HEK293T (cell line): ENCODE data around the gene CNST.
A peak's percentile ranks its signal among the peaks of the same experiment; 100 is the strongest.

Source experiments
- CTCF ChIA-PET: fragments of 350-600 bp; formaldehyde crosslinking; extraction: SDS; loops from one replicate; lab custom pipeline; 2021; ENCODE audit warnings: antibody characterized with exemption, inconsistent platforms; lab: Yijun Ruan, JAX
- POLR2A ChIA-PET: fragments of 350-600 bp; formaldehyde crosslinking; extraction: SDS; loops from one replicate; lab custom pipeline; 2020; ENCODE audit warnings: antibody characterized with exemption, inconsistent platforms; lab: Yijun Ruan, JAX
- DNase-seq: peaks from one replicate; pipeline ENCODE4 v3.0.0; 2012; ENCODE audit warnings: mixed read lengths; ENCODE audit errors: extremely low spot score
- ARNT ChIP-seq: fragments of 450-650 bp; IDR thresholded peaks from 2 replicates; pipeline ENCODE4 v1.6.1; 2017; ENCODE audit warnings: mild to moderate bottlenecking
- BHLHE40 ChIP-seq: fragments of 450-650 bp; IDR thresholded peaks from 2 replicates; pipeline ENCODE4 v1.6.1; 2016; ENCODE audit warnings: mild to moderate bottlenecking, moderate library complexity, borderline replicate concordance
- CTBP1 ChIP-seq: fragments of 450-650 bp; IDR thresholded peaks from 2 replicates; pipeline ENCODE4 v1.6.1; 2016; ENCODE audit warnings: borderline replicate concordance
- ELF4 ChIP-seq: fragments of 450-650 bp; IDR thresholded peaks from 2 replicates; pipeline ENCODE4 v1.6.1; 2017; ENCODE audit warnings: antibody characterized with exemption
- FOXA1 ChIP-seq: fragments of 450-650 bp; IDR thresholded peaks from 2 replicates; pipeline ENCODE4 v1.6.1; 2016; ENCODE audit warnings: mild to moderate bottlenecking
- FOXK2 ChIP-seq: fragments of 450-650 bp; IDR thresholded peaks from 2 replicates; pipeline ENCODE4 v1.6.1; 2016; ENCODE audit warnings: mild to moderate bottlenecking
- FOXM1 ChIP-seq: fragments of 450-650 bp; IDR thresholded peaks from 2 replicates; pipeline ENCODE4 v1.6.1; 2017; ENCODE audit warnings: mild to moderate bottlenecking, borderline replicate concordance
- HDGF ChIP-seq: fragments of 450-650 bp; IDR thresholded peaks from 2 replicates; pipeline ENCODE4 v1.6.1; 2017; ENCODE audit warnings: antibody characterized with exemption, borderline replicate concordance
- L3MBTL2 ChIP-seq: fragments of 450-650 bp; conservative IDR thresholded peaks from 2 replicates; pipeline ENCODE4 v1.6.1; 2016; ENCODE audit warnings: mild to moderate bottlenecking
- LEF1 ChIP-seq: fragments of 450-650 bp; IDR thresholded peaks from 2 replicates; pipeline ENCODE4 v1.6.1; 2017; ENCODE audit warnings: mild to moderate bottlenecking, borderline replicate concordance
- NFRKB ChIP-seq: fragments of 450-650 bp; IDR thresholded peaks from 2 replicates; pipeline ENCODE4 v1.6.1; 2016; ENCODE audit warnings: mild to moderate bottlenecking, moderate library complexity
- SP1 ChIP-seq: fragments of 450-650 bp; IDR thresholded peaks from 2 replicates; pipeline ENCODE4 v1.6.1; 2017
- SUZ12 ChIP-seq: fragments of 450-650 bp; IDR thresholded peaks from 2 replicates; pipeline ENCODE4 v1.6.1; 2016; ENCODE audit warnings: mild to moderate bottlenecking
- TARDBP ChIP-seq: fragments of 450-650 bp; IDR thresholded peaks from 2 replicates; pipeline ENCODE4 v1.6.1; 2016
- ZNF384 ChIP-seq: fragments of 450-650 bp; IDR thresholded peaks from 2 replicates; pipeline ENCODE4 v1.6.1; 2016
- TF ChIP-seq, protein P1 (sequence below): fragments of 450-650 bp; IDR thresholded peaks from 2 replicates; pipeline ENCODE4 v1.6.1; 2016

Gene CNST

DNA sequence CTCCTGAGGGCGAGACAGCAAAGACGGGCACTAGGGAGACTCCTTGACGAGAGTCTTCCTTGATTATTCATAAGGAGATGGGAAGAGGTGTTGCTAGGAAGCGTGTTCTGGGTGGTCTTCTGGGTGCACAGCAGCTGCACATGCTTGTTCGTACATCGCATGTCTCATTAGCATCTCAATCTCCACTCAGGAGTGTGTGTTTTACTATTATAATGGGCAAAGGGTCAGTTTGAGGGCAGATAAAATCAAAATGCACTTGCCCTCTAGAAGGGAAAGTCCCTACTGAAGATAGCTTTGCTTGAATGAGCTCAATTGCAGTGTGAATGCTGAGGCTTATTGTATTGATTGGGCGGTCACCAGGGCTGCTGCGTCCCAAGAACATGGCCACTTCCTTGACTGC, 107.8 kb downstream of the CNST start:
- TF ChIP-seq LEF1 (no peak), L3MBTL2 (no peak), NFRKB (no peak), BHLHE40 (no peak), FOXK2 (no peak), ARNT (no peak), ELF4 (no peak), CTBP1 (no peak), FOXA1 (no peak), ZNF384 (no peak), HDGF (no peak), SUZ12 (no peak), TARDBP (no peak), FOXM1 (no peak), SP1 (no peak)
- TF ChIP-seq, protein P1, sequence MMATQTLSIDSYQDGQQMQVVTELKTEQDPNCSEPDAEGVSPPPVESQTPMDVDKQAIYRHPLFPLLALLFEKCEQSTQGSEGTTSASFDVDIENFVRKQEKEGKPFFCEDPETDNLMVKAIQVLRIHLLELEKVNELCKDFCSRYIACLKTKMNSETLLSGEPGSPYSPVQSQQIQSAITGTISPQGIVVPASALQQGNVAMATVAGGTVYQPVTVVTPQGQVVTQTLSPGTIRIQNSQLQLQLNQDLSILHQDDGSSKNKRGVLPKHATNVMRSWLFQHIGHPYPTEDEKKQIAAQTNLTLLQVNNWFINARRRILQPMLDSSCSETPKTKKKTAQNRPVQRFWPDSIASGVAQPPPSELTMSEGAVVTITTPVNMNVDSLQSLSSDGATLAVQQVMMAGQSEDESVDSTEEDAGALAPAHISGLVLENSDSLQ, result no peak
- DNase-seq, result no peak
- POLR2A ChIA-PET, result no interaction called here
- CTCF ChIA-PET, result no interaction called here

GRCh38 chr1:246677842-246678241, 111.6 kb downstream of the CNST start:
- no peak for DNase-seq
- CTCF ChIA-PET, result no interaction called here
- TF ChIP-seq SUZ12, result no peak
- TF ChIP-seq, protein P1, result peak; percentile 70
- POLR2A ChIA-PET, result no interaction called here

GRCh38 chr1:246678816-246679793, 112.8 kb downstream of the CNST start:
- ChIA-PET CTCF (no interaction called here), POLR2A (no interaction called here)
- DNase-seq, result no peak
- TF ChIP-seq, protein P1, result no peak
- TF ChIP-seq FOXK2, result no peak
- TF ChIP-seq LEF1, result no peak
- TF ChIP-seq ARNT, result no peak
- TF ChIP-seq FOXA1, result no peak
- no peak for TF ChIP-seq SP1
- no peak for TF ChIP-seq NFRKB
- TF ChIP-seq FOXM1, result no peak
- no peak for TF ChIP-seq BHLHE40
- TF ChIP-seq SUZ12, result no peak
- TF ChIP-seq HDGF, result no peak
- no peak for TF ChIP-seq CTBP1
- TF ChIP-seq ZNF384, result no peak
- no peak for TF ChIP-seq L3MBTL2
- no peak for TF ChIP-seq ELF4
- TF ChIP-seq TARDBP, result no peak

DNA sequence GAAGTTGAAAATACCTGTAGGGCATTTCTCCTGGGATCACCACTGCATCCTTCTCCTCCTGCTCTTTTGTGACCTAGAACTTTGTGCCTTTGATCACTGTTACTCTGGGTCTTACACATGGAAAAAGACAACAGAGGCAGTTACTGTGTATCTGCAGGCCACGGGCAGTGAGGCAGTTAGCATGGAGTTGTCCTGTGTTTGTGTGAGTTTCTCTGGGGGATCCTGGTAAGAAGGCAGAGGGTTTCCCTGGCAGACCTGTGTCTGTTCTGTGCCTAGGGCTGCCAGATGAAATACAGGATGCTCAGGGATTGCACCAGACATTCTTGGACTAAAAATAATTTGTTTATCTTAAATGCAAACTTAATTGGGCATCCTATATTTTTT, 113.5 kb downstream of the CNST start:
- POLR2A ChIA-PET, result no interaction called here
- CTCF ChIA-PET, result no interaction called here
- DNase-seq, result no peak
- no peak for TF ChIP-seq SUZ12
- no peak for TF ChIP-seq ZNF384
- no peak for TF ChIP-seq TARDBP
- TF ChIP-seq L3MBTL2, result no peak
- no peak for TF ChIP-seq CTBP1
- TF ChIP-seq, protein P1, result no peak
- no peak for TF ChIP-seq LEF1
- no peak for TF ChIP-seq BHLHE40
- TF ChIP-seq FOXM1, result no peak
- no peak for TF ChIP-seq HDGF
- no peak for TF ChIP-seq FOXA1
- no peak for TF ChIP-seq FOXK2
- no peak for TF ChIP-seq ELF4
- no peak for TF ChIP-seq NFRKB
- no peak for TF ChIP-seq ARNT
- TF ChIP-seq SP1, result no peak

GRCh38 chr1:246680190-246680589, 113.9 kb downstream of the CNST start:
- TF ChIP-seq SP1 (no peak), FOXM1 (no peak), LEF1 (no peak), HDGF (no peak), FOXK2 (no peak), ELF4 (no peak), BHLHE40 (no peak), NFRKB (no peak), FOXA1 (no peak), TARDBP (no peak), ZNF384 (no peak), ARNT (no peak), SUZ12 (no peak), L3MBTL2 (no peak)
- no peak for DNase-seq
- ChIA-PET POLR2A (no interaction called here), CTCF (no interaction called here)
